Measurements from ENCODE around the gene CDX2.

GRCh38 chr13:27980280-27980998 lies 11.3 kb upstream of the CDX2 start:
- no peak for TF ChIP-seq CTCF (IDR thresholded peaks at IDR 0.05)
- no peak for TF ChIP-seq EP300 (IDR thresholded peaks at IDR 0.05)
- TF ChIP-seq POLR2A (IDR thresholded peaks at IDR 0.05): no peak

Measured in ovary (tissue), 3 donors.